Measurements from ENCODE around the gene CMTM7.

CMTM7 gene, protein sequence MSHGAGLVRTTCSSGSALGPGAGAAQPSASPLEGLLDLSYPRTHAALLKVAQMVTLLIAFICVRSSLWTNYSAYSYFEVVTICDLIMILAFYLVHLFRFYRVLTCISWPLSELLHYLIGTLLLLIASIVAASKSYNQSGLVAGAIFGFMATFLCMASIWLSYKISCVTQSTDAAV

DNA sequence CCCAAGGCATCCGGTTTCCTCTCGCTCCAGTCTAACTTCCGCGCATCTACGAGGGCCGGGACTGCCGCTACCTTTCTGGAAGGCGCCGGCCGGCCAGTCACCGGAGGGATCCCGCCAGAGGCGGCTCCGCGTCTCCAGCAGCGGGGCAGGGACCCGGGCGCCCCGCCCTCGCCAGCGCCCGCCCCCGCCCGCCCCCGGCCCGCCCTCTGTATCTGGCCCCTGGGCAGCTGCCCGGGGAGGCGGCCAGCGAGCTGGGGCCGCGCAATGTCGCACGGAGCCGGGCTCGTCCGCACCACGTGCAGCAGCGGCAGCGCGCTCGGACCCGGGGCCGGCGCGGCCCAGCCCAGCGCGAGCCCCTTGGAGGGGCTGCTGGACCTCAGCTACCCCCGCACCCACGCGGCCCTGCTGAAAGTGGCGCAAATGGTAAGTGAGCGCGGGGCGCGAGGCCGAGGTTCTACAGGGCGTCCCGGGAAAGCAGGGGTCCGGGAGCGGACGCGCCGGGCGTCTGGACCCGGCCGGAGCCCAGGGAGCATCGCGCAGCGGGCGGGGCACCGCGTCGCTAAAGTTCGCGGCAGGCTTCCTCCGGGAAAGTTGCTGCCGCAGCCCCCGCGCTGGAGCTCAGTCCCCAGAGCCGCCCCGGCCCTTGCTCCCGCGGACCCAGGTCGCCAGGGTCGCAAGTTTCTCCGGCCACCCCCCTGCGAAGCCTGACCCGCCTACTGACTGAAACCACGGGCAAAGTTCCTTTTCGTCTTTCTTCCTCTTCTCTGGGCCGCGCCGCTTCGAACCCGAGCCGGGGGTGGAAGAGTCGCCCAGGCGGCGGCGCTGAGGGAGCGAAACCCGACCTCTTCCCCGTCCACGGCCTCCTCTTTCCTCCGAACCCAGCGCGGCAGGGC lies at the start of gene CMTM7:
TSS of gene CMTM7 (plus strand) at position 211 of the 893 bp plus-strand sequence. CDS start at position 265, 54 bp downstream.
- DNase-seq (ENCODE audit: low read depth in 2 of 2), result no peak

DNA sequence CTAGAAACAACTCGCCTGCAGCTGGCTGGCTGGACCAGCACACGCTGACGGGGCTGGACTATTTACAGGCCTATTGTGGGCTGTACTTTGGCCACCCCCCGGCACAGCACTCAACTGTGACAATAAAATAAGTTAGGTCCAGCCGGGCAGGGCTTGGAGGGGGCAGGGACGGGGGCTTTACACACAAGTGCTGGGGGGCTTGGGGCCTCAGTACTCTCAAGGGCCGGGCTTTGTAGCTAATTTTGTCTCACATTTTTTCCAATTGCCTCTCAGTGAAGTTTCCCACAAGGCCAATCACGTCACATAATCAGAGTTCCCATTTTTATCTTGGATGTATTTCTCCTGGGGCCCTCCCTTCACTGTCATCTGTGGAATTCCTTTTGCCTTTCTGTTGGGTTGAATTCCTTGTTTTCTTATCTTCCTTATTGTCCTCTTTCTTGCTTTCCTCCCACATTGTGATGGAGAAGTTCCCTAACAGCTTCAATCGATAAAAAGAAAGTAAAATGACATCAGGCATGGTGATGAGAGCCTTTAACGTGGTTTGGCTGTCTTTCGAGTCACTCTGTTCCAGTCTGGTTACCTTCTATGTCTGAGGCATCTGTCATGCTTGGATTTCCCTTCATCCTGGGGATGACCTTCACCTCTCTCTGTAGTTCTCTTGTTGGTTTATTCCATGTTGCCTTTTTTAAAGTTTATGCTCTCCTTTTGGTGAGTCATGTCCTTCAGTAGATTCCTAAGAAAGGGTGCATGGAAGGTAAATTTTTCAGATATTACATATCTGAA lies 44.1 kb upstream of the CMTM7 start:
- no peak for DNase-seq (ENCODE audit: low read depth in 2 of 2)

DNA sequence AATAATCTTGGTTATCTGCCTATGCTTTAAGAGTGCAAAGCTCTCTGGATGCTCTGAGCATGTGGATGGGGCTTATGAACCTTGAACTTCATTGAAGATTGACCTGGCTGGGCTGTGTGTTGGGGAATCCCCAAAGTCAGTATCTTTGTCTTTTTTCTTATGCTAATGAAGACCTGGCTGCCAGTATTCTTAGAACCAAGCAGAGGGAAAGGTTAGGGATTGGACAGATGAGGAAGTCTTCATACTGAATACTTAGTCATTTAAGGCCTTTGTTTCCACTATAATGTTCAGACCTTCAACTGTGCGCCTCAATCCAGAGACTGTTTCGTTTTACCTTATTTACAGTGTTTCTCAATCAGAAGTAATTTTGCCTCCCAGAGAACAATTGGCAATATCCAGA lies 42.5 kb upstream of the CMTM7 start:
- DNase-seq (ENCODE audit: low read depth in 2 of 2), result no peak

DNA sequence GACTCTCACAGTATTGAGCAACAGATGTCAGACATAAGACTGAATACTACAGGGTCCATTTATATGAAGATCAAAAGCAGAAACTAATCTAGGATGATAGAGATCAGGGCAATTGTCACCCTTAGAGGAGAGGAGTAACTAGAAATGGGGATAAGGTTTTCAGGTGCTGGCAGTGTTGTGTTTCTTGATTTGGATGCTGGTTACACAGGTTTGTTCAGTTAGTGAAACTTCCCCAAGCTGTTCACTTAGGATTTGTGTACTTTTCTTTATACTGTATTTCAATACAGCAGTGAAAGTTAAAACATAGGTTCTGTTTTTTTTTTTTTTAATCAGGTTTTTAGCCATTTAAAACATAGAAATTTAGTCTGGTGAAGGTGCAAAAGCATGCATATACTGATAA lies 39.1 kb upstream of the CMTM7 start:
- DNase-seq (ENCODE audit: low read depth in 2 of 2), result no peak

DNA sequence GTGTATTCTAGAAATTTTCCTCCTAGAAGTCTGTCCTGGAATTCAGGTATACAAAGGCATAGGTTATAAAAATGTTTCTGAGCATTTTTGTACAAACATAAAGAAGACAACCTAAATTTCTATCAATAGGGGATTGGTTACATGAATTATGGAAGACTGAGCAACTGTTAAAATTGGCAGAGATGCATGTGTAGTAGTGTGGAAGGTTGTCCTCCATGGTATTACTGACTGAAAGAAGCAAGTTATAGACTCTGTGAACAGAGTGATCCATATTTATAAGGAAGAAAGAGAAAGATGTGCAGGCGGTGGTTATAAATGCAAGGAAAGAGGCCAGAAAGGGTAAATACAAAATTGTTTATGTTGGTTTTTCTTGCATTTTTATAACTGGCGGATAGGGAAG lies 38.3 kb upstream of the CMTM7 start:
- DNase-seq (ENCODE audit: low read depth in 2 of 2), result no peak

DNA sequence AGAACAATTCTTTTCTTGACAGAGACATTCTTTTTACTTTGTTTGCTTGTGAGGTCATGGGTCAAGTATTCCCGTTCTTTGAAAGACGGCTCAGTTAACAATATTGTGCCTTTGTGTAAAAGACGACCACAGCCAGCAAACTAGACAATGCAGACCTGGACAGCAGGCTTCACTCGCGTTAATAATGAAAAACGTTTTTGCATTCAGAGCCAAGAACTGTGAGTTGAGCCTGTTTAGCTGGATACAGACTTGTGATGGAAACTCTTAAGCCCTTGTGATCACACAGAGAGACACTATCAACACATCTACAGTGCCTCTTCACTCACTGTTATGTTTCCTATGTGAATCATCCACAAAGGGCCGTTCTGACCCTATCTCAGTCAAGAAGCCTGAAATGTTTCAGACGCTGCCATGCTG lies 37.3 kb upstream of the CMTM7 start:
- no peak for DNase-seq (ENCODE audit: low read depth in 2 of 2)

DNA sequence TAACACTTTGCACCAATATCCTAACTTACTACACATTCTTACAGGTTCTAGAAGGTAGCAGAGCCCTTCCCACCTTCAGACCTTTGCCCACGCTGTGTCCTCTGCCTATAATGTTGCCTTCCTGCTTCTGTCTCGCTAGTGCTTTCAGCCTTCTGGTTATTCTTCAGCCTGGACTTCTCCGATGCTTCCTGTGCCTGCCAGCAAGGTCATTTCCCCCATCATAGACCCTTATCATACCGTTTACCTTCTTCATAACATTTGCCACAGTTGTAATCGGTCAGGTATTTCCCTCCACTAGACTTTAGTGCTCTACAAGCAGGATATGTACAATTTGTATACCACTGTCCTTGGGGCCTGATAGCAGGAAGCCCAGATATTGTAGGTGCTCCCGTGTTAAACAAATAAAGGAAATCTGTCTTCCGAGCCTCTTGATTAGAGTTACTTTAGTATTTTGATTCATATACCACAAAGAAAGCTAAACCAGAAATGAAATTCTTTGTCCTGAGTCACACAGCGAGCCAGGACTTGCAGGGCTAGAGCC lies 35.8 kb upstream of the CMTM7 start:
- no peak for DNase-seq (ENCODE audit: low read depth in 2 of 2)

DNA sequence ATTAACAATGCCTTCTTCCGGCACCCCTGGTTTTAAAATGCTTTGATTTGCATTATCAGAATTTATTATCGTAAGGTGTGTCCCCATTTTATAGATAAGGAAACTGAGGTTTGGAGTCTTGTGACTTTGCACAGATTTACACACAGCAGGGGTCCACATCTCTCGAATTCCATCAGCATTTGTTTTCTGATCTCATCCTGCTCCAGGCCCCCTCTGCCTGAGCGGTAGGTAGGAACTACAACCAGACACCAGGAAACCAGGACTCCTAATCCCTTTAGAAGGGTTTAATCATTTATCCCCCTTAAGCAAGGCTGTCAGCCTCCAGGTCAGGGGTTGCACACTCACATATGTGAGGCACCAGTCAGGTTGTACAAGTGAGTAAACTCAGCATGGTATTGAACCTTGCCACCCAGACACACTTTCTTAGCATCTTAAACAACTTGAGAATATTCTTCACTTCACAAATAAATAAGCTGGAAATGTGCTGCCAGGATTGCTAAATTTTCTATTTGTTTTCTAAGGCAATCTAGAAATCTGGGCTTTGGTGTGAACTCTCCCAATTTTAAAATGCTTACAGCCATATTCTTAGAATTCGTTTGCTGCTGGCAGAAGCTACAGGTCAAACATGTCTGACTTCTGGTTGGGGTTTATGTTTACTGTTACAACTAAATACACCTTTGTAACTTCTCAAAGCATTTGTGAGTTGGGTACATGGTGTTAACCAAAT lies 31.7 kb upstream of the CMTM7 start:
- no peak for DNase-seq (ENCODE audit: low read depth in 2 of 2)

DNA sequence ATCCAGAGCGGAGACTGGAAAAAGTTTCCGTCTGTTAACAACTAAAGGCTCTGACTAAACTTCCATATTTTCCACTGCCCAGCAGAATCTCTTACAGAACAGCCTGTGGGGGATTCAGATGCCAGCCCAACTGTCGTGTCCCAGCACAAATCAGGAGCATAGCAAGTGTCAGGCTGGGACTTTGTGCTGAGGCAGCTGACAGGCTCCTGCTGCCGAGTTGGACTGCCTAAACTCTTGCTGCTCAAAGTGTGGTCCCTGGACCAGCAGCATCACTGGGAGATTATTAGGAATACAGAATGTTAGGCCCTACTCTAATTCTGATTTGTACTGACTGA lies 31.2 kb upstream of the CMTM7 start:
- no peak for DNase-seq (ENCODE audit: low read depth in 2 of 2)

DNA sequence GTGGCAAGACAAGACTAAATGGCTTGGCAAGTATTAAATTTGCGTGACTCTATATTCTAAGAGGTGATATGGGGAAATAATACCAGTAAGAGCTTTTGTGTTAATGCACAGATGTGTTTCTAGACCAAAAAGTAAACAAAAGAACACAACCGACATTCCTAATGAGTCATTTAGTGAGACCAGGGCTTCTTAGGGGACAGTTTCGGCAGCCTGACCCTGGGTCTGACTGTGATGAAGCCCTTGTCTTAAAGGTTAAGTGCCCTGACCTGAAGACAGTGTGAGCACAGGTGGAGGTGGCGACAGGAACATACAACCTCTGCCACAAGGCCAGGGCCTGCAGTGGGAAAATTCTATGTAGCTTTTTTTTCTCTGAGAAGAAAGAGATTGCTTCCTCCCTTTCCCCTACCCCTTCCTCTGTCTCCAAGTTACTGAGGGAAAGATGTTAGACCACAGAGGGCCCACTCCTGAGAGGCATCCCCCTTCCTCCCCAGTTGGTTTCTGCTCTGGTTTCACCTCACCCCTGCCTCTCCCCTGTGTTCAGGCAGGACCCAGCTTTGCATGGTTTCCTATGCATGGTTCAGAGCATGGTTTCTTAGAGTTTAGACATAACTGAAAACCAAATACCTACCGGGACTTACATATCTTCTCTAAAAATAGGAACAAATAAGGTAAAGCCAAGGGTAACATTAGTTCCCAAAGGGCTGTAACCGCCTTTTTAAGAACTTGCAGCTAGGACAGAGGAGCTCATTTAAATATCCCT lies 24.8 kb upstream of the CMTM7 start:
- no peak for DNase-seq (ENCODE audit: low read depth in 2 of 2)

DNA sequence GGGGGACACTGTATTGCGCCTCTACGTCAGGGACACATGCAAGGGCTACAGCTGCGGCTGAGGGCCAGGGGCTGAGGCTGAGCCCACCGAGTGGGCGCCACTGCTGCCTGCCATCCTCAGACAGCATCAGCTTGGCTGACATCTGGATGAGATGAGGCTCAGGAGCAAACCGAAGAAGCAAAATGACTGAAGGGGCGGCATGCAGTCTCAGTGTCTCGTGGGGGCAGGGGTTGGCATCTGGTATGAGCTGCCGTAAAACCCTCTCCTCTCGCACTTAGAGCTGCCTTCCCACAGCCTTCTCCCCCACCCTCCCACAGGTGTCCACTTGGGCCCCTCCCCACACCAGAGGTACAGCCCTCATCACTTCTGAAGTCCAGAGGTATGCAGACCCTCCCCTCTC lies 24.2 kb upstream of the CMTM7 start:
- DNase-seq (ENCODE audit: low read depth in 2 of 2), result no peak

DNA sequence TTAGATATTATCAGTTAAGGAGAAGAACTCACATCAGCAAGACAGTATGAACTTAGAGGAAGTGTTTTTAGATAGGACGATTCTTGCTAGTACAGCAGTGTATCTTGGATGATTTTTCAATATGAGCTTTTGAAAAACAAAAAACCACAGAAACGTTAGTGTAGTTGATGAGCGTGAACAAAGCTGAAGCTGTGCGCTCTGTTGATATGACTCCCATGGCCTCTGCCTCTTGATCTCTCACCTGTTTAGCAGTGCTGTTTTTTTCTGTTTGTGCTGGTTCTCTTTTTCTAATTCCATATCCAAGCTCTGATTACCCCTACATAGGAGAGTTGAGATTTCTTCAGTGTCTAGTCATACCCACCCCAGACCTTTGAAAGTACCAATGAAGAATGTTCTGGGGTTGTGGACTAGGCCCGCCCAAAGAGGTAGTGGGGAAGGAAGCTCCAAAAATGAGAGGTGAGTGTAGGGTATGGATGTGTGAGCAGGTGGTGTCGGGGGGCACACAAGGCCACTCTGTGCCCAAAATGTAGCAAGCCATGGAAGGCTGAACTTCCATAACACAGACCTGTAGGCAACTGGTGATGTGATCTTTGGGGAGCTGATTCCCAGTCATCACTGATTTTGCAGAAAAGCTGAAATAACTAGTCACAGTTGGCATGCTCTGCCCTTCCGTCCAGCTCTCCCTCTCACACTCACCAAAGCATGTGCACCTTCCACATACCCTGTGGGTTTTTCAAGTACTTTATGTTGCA lies 20.0 kb upstream of the CMTM7 start:
- DNase-seq (ENCODE audit: low read depth in 2 of 2), result no peak

DNA sequence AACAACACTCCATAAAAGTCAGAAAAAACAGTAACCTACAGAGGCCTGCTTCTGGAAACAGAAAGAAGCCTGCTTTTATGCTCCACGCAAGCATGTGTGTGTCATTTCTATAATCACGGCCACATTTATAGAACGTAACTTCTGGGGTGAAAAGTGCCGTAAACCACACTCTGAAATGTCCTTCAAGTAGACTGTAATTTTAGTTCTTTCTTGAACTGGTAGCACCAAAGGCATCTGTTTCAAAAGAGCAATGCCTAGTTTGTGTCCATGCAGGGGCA lies 19.5 kb upstream of the CMTM7 start:
- no peak for DNase-seq (ENCODE audit: low read depth in 2 of 2)

DNA sequence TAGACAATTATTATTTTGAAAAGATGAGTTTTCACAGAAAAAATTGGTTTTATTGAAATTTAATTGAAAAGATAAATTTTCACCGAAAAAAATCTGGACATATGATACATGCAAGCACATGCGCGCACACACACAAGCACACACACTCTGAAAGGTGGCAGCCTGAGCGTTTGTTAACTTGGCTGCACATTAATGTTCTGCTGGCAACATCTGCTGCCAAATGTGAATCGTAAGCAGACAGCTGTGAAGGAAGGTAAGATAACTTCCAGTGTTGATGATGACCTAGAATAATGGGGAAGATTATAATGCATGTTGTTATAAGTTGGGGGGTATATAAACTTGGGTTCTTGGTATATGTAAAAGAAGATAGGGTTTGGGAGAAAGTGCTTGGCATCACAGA lies 18.4 kb upstream of the CMTM7 start:
- no peak for DNase-seq (ENCODE audit: low read depth in 2 of 2)

DNA sequence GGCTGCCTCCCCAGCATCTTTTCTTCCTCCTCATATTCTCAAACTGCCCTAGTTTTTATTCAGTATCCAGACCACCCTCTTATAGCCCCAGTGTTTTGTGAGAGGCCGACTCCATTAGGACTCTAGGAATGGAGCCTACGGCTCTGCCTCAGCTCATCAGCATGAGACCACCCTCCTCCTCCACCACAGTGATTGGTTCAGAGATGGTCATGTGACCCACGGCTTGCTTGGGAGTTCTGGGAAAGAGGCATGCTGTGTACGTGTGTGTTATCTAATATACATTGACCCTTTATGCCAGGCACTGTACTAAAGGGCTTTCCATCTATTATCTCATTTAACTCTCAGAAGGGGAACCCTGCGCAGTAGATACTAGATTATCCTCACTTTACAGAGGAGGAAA lies 17.8 kb upstream of the CMTM7 start:
- no peak for DNase-seq (ENCODE audit: low read depth in 2 of 2)

DNA sequence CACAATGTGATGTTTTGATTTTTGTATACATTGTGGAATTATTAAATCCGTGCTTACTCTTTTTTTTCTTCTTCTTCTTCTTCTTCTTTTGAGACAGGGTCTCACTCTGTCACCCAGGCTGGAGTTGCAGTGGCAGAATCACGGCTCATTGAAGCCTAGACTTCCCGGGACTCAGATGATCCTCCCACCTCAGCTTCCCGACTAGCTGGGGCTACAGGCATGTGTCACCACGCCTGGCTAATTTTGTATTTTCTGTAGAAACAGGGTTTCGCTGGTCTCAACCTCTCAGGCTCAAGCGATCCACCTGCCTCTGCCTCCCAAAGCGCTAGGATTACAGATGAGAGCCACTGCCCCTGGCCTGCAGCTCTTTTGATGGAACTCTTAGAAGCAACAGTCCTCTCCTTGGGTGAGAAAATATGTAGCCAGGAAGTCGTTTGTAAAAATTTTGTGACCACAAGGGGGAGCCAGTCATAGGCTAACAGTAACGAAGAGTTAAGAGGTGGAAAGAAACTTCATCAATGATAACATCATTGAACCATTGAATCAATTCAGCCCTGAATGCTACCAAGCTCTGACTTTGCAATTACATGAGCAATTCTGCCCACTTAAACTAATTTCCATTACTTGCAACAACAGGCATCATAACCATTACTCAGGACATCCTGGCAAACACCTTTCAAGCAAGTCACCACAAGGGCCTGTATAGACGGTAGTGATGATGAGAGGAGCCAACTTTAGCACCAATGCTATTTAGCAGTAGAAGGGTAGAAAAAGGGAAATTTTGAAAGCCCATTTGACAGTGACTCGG lies 16.7 kb upstream of the CMTM7 start:
- DNase-seq (ENCODE audit: low read depth in 2 of 2), result peak; percentile 44 to 53

DNA sequence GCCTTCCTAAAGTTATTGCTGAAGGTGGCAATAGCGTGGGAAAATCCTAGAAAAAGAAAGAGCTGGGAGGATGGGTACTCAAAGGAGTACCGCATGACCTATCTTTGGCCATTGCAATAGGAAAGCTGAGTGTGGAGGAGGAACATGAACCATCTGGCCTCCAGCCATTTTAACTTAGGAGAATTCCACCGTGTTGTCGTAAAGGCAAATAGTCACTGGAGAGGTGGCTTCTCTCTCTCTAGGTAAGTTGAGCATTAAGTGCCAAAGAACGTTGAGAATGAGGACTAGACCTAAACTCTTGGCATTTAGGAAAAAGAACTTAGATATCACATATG lies 16.1 kb upstream of the CMTM7 start:
- DNase-seq (ENCODE audit: low read depth in 2 of 2), result no peak

DNA sequence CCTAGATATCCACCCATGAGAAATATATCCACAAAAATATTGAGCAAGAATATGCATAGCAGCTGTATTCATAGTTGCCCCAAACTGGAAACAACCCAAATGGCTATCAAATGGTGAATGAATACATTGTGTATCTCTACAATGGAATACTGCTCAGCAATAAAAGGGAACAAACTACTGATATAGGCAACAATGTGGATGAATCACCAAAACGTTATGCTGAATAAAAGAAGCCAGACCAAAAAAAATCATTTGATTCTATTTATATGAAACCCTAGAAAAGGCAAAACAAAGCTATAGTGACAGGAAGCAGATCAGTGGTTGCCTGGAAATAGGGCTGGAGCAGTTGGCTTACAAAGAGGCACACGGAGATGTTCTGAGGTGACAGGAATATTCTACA lies 15.5 kb upstream of the CMTM7 start:
- no peak for DNase-seq (ENCODE audit: low read depth in 2 of 2)

DNA sequence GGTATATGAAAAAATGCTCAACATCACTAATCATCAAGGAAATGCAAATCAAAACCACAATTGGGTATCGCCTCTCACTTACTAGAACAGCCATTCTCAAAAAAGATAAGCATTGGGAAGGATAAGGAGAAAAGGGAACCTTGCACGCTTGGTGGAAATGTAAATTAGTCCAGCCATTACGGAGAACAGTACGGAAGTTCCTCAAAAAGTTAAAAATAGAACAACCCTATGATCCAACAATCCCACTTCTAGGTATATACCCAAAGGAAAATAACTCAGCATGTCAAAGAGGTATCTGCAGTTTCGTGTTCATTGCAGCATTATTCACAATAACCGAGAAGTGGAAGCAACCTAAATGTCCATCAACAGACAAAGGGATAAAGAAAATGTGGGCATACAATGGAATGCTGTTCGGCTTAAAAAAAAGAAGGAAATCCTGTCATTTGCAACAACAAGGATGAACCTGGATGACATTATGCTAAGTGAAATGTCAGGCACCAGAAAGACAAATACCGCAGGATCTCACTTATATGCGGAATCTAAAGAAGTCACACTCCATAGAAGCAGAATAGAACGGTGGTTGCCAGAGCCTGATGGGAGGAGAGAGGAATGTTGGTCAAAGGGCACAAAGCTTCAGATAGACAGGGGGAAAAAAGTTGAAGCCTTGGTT lies 11.7 kb upstream of the CMTM7 start:
- DNase-seq (ENCODE audit: low read depth in 2 of 2), result no peak
